GM21423 (cell line): ENCODE results near the gene MYO7A.

Experiments
- ATAC-seq: cut with Tn5 transposase; IDR thresholded peaks from one replicate; pipeline ENCODE4 v1.9.1; 2021; ENCODE audit warnings: mild to moderate bottlenecking, moderate library complexity; ENCODE audit not compliant: unreplicated experiment

MYO7A gene

GRCh38 chr11:77196961-77197360, 68.9 kb downstream of the MYO7A start:
- ATAC-seq = no peak

GRCh38 chr11:77197626-77198320, 69.7 kb downstream of the MYO7A start:
- ATAC-seq = no peak

GRCh38 chr11:77198440-77198849, 70.4 kb downstream of the MYO7A start:
- no peak for ATAC-seq

- ATAC-seq = no peak
These were observed 71.2 kb downstream of the MYO7A start for GRCh38 chr11:77199137-77199745.

GRCh38 chr11:77200351-77201268, 72.6 kb downstream of the MYO7A start:
- ATAC-seq = no peak

GRCh38 chr11:77201370-77201769, 73.3 kb downstream of the MYO7A start:
- no peak for ATAC-seq

GRCh38 chr11:77201991-77202841, 74.2 kb downstream of the MYO7A start:
- ATAC-seq = no peak

GRCh38 chr11:77202941-77203900, 75.2 kb downstream of the MYO7A start:
- ATAC-seq = no peak

GRCh38 chr11:77203901-77204753, 76.1 kb downstream of the MYO7A start:
- ATAC-seq = no peak

GRCh38 chr11:77204754-77205466, 76.9 kb downstream of the MYO7A start:
- ATAC-seq = no peak

- no peak for ATAC-seq
These were observed 77.6 kb downstream of the MYO7A start for GRCh38 chr11:77205467-77206263.

- no peak for ATAC-seq
These were observed 78.4 kb downstream of the MYO7A start for GRCh38 chr11:77206264-77207018.

- ATAC-seq = no peak
These were observed 79.0 kb downstream of the MYO7A start for GRCh38 chr11:77207019-77207485.

- no peak for ATAC-seq
These were observed 79.7 kb downstream of the MYO7A start for GRCh38 chr11:77207618-77208313.

GRCh38 chr11:77208535-77208934, 80.5 kb downstream of the MYO7A start:
- no peak for ATAC-seq

- ATAC-seq = no peak
These were observed 81.6 kb downstream of the MYO7A start for GRCh38 chr11:77209663-77210062.
